RWPE2 (cell line): ENCODE data around the gene ZFP82.

Experiments used
- ATAC-seq: fragments of 200-7000 bp; cut with Tn5 transposase; 3 replicates; pipeline ENCODE4 v1.9.1; 2021; ENCODE audit warnings: low read depth
- DNase-seq: peaks from one replicate; pipeline ENCODE4 v3.0.0-alpha.2; 2020; ENCODE audit warnings: low spot score
- H3K27ac ChIP-seq: fragments of 450-650 bp; 2 replicates; pipeline ENCODE4 v1.5.1; 2017; ENCODE audit warnings: mild to moderate bottlenecking; ENCODE audit not compliant: poor library complexity, severe bottlenecking
- H3K27me3 ChIP-seq: fragments of 250-450 bp; sonication (Bioruptor Pico); 2 replicates; pipeline ENCODE4 v1.5.1; 2021; ENCODE audit warnings: mild to moderate bottlenecking, moderate library complexity; ENCODE audit not compliant: insufficient read depth, poor library complexity, severe bottlenecking
- H3K36me3 ChIP-seq: fragments of 250-450 bp; sonication (Bioruptor Pico); 2 replicates; pipeline ENCODE4 v1.5.1; 2020; ENCODE audit warnings: low read depth, mild to moderate bottlenecking, moderate library complexity
- H3K4me1 ChIP-seq: fragments of 250-450 bp; sonication (Bioruptor Pico); 2 replicates; pipeline ENCODE4 v1.5.1; 2021; ENCODE audit warnings: mild to moderate bottlenecking, moderate library complexity; ENCODE audit not compliant: insufficient read depth, poor library complexity, severe bottlenecking
- H3K4me3 ChIP-seq: fragments of 250-450 bp; sonication (Bioruptor Pico); 2 replicates; pipeline ENCODE4 v1.5.1; 2021; ENCODE audit warnings: mild to moderate bottlenecking, moderate library complexity; ENCODE audit not compliant: severe bottlenecking
- H3K9me3 ChIP-seq: fragments of 250-450 bp; sonication (Bioruptor Pico); 2 replicates; pipeline ENCODE4 v1.5.1; 2021; ENCODE audit warnings: mild to moderate bottlenecking, moderate library complexity; ENCODE audit not compliant: severe bottlenecking
- CTCF ChIP-seq: fragments of 450-650 bp; IDR thresholded peaks from one replicate; pipeline ENCODE4 v1.5.1; 2017; ENCODE audit warnings: mild to moderate bottlenecking, moderate library complexity; ENCODE audit not compliant: poor library complexity, severe bottlenecking

Gene ZFP82

GRCh38 chr19:36377541-36378178, 40.8 kb downstream of the ZFP82 start:
- ATAC-seq = no peak
- H3K27me3 ChIP-seq = no peaks in the 10 kb centered on the region
- peak overlapping the region; percentile 38 for H3K27ac ChIP-seq
- no peaks in the 10 kb centered on the region for H3K9me3 ChIP-seq
- H3K4me3 ChIP-seq = peak overlapping the region; percentile 88
- no peak for TF ChIP-seq CTCF
- no peaks in the 10 kb centered on the region for H3K36me3 ChIP-seq
- no peak for DNase-seq
- H3K4me1 ChIP-seq = no peaks in the 10 kb centered on the region

GRCh38 chr19:36373638-36374156, 44.7 kb downstream of the ZFP82 start:
- H3K4me1 ChIP-seq = no peaks in the 10 kb centered on the region
- H3K36me3 ChIP-seq = no peaks in the 10 kb centered on the region
- no peak for TF ChIP-seq CTCF
- DNase-seq (no peak), ATAC-seq (no peak)
- no peaks in the 10 kb centered on the region for H3K27me3 ChIP-seq
- no peak overlapping the region for H3K27ac ChIP-seq
- H3K4me3 ChIP-seq = no peak overlapping the region
- H3K9me3 ChIP-seq = no peaks in the 10 kb centered on the region

GRCh38 chr19:36371886-36372285, 46.6 kb downstream of the ZFP82 start:
- no peak overlapping the region for H3K4me3 ChIP-seq
- H3K27me3 ChIP-seq = no peaks in the 10 kb centered on the region
- TF ChIP-seq CTCF = no peak
- H3K36me3 ChIP-seq = no peaks in the 10 kb centered on the region
- DNase-seq (no peak), ATAC-seq (no peak)
- H3K9me3 ChIP-seq = no peaks in the 10 kb centered on the region
- H3K27ac ChIP-seq = no peak overlapping the region
- no peaks in the 10 kb centered on the region for H3K4me1 ChIP-seq

GRCh38 chr19:36363845-36364244, 54.6 kb downstream of the ZFP82 start:
- TF ChIP-seq CTCF = no peak
- peaks cover 6% of the 10 kb centered on the region; the same call in 1 of the 2 replicates for H3K36me3 ChIP-seq
- DNase-seq (no peak), ATAC-seq (no peak)
- H3K4me3 ChIP-seq = no peak overlapping the region
- H3K4me1 ChIP-seq = no peaks in the 10 kb centered on the region
- H3K9me3 ChIP-seq = no peaks in the 10 kb centered on the region
- H3K27me3 ChIP-seq = no peaks in the 10 kb centered on the region
- no peak overlapping the region for H3K27ac ChIP-seq
